ENCODE measurements around the gene GOLGA1.

GOLGA1 gene

GRCh38 chr9:124897570-124898460, 43.1 kb downstream of the GOLGA1 start:
- H3K27me3 ChIP-seq (ENCODE audit: low read depth, low read length) = no peaks in the 10 kb centered on the region
- peaks cover 27 to 55% of the 10 kb centered on the region in 2 donors for H3K36me3 ChIP-seq (ENCODE audit: control insufficient read depth in 1 of 2, insufficient read depth in 2 of 2, low read length in 2 of 2)
- no peaks in the 10 kb centered on the region for H3K9me3 ChIP-seq (ENCODE audit: control insufficient read depth in 1 of 2, low read length in 2 of 2)
- no peak overlapping the region for H3K27ac ChIP-seq (ENCODE audit: low read length)
- H3K4me3 ChIP-seq (ENCODE audit: low read depth in 1 of 2, low read length in 2 of 2) = no peak overlapping the region
- H3K4me1 ChIP-seq (ENCODE audit: control insufficient read depth in 1 of 2, insufficient read depth in 2 of 2, low read length in 2 of 2) = no peaks in the 10 kb centered on the region

- Histone ChIP-seq H3K9me3 (ENCODE audit: control insufficient read depth in 1 of 2, low read length in 2 of 2) (no peaks in the 10 kb centered on the region), H3K36me3 (ENCODE audit: control insufficient read depth in 1 of 2, insufficient read depth in 2 of 2, low read length in 2 of 2) (peaks cover 35 to 58% of the 10 kb centered on the region in 2 donors), H3K27me3 (ENCODE audit: low read depth, low read length) (no peaks in the 10 kb centered on the region), H3K4me3 (ENCODE audit: low read depth in 1 of 2, low read length in 2 of 2) (no peak overlapping the region), H3K4me1 (ENCODE audit: control insufficient read depth in 1 of 2, insufficient read depth in 2 of 2, low read length in 2 of 2) (no peaks in the 10 kb centered on the region), H3K27ac (ENCODE audit: low read length) (no peak overlapping the region)
These were observed 46.1 kb downstream of the GOLGA1 start for GRCh38 chr9:124894741-124895170.

- H3K27me3 ChIP-seq (ENCODE audit: low read depth, low read length) = no peaks in the 10 kb centered on the region
- no peaks in the 10 kb centered on the region for H3K9me3 ChIP-seq (ENCODE audit: control insufficient read depth in 1 of 2, low read length in 2 of 2)
- H3K27ac ChIP-seq (ENCODE audit: low read length) = no peak overlapping the region
- H3K4me1 ChIP-seq (ENCODE audit: control insufficient read depth in 1 of 2, insufficient read depth in 2 of 2, low read length in 2 of 2) = no peaks in the 10 kb centered on the region
- H3K4me3 ChIP-seq (ENCODE audit: low read depth in 1 of 2, low read length in 2 of 2) = no peak overlapping the region
- H3K36me3 ChIP-seq (ENCODE audit: control insufficient read depth in 1 of 2, insufficient read depth in 2 of 2, low read length in 2 of 2) = peaks cover 35 to 58% of the 10 kb centered on the region in 2 donors
These were observed 46.7 kb downstream of the GOLGA1 start for GRCh38 chr9:124894035-124894740.

- peaks cover 44 to 69% of the 10 kb centered on the region in 2 donors for H3K36me3 ChIP-seq (ENCODE audit: control insufficient read depth in 1 of 2, insufficient read depth in 2 of 2, low read length in 2 of 2)
- H3K4me1 ChIP-seq (ENCODE audit: control insufficient read depth in 1 of 2, insufficient read depth in 2 of 2, low read length in 2 of 2) = no peaks in the 10 kb centered on the region
- H3K27ac ChIP-seq (ENCODE audit: low read length) = no peak overlapping the region
- no peaks in the 10 kb centered on the region for H3K9me3 ChIP-seq (ENCODE audit: control insufficient read depth in 1 of 2, low read length in 2 of 2)
- H3K4me3 ChIP-seq (ENCODE audit: low read depth in 1 of 2, low read length in 2 of 2) = no peak overlapping the region
- H3K27me3 ChIP-seq (ENCODE audit: low read depth, low read length) = no peaks in the 10 kb centered on the region
These were observed 50.7 kb downstream of the GOLGA1 start for GRCh38 chr9:124890179-124890578.

- Histone ChIP-seq H3K4me3 (ENCODE audit: low read depth in 1 of 2, low read length in 2 of 2) (no peak overlapping the region), H3K27ac (ENCODE audit: low read length) (no peak overlapping the region), H3K4me1 (ENCODE audit: control insufficient read depth in 1 of 2, insufficient read depth in 2 of 2, low read length in 2 of 2) (no peaks in the 10 kb centered on the region), H3K36me3 (ENCODE audit: control insufficient read depth in 1 of 2, insufficient read depth in 2 of 2, low read length in 2 of 2) (peaks cover 48 to 78% of the 10 kb centered on the region in 2 donors), H3K27me3 (ENCODE audit: low read depth, low read length) (no peaks in the 10 kb centered on the region), H3K9me3 (ENCODE audit: control insufficient read depth in 1 of 2, low read length in 2 of 2) (no peaks in the 10 kb centered on the region)
These were observed 51.9 kb downstream of the GOLGA1 start for GRCh38 chr9:124889006-124889405.

- H3K9me3 ChIP-seq (ENCODE audit: control insufficient read depth in 1 of 2, low read length in 2 of 2) = no peaks in the 10 kb centered on the region
- H3K27me3 ChIP-seq (ENCODE audit: low read depth, low read length) = no peaks in the 10 kb centered on the region
- no peak overlapping the region for H3K4me3 ChIP-seq (ENCODE audit: low read depth in 1 of 2, low read length in 2 of 2)
- no peak overlapping the region for H3K27ac ChIP-seq (ENCODE audit: low read length)
- H3K36me3 ChIP-seq (ENCODE audit: control insufficient read depth in 1 of 2, insufficient read depth in 2 of 2, low read length in 2 of 2) = peaks cover 44 to 69% of the 10 kb centered on the region in 2 donors
- no peaks in the 10 kb centered on the region for H3K4me1 ChIP-seq (ENCODE audit: control insufficient read depth in 1 of 2, insufficient read depth in 2 of 2, low read length in 2 of 2)
These were observed 53.1 kb downstream of the GOLGA1 start for GRCh38 chr9:124887832-124888231.

GRCh38 chr9:124886866-124887492, 53.9 kb downstream of the GOLGA1 start:
- Histone ChIP-seq H3K36me3 (ENCODE audit: control insufficient read depth in 1 of 2, insufficient read depth in 2 of 2, low read length in 2 of 2) (peaks cover 44 to 77% of the 10 kb centered on the region in 2 donors), H3K27ac (ENCODE audit: low read length) (no peak overlapping the region), H3K9me3 (ENCODE audit: control insufficient read depth in 1 of 2, low read length in 2 of 2) (no peaks in the 10 kb centered on the region)

GRCh38 chr9:124886461-124886860, 54.4 kb downstream of the GOLGA1 start:
- no peak overlapping the region for H3K4me3 ChIP-seq (ENCODE audit: low read depth in 1 of 2, low read length in 2 of 2)
- no peaks in the 10 kb centered on the region for H3K27me3 ChIP-seq (ENCODE audit: low read depth, low read length)
- no peak overlapping the region for H3K27ac ChIP-seq (ENCODE audit: low read length)
- peaks cover 49 to 82% of the 10 kb centered on the region in 2 donors for H3K36me3 ChIP-seq (ENCODE audit: control insufficient read depth in 1 of 2, insufficient read depth in 2 of 2, low read length in 2 of 2)
- no peaks in the 10 kb centered on the region for H3K4me1 ChIP-seq (ENCODE audit: control insufficient read depth in 1 of 2, insufficient read depth in 2 of 2, low read length in 2 of 2)
- no peaks in the 10 kb centered on the region for H3K9me3 ChIP-seq (ENCODE audit: control insufficient read depth in 1 of 2, low read length in 2 of 2)

More at GRCh38 chr9:124886866-124887492, 53.9 kb downstream of the GOLGA1 start:
- Histone ChIP-seq H3K4me1 (ENCODE audit: control insufficient read depth in 1 of 2, insufficient read depth in 2 of 2, low read length in 2 of 2) (no peaks in the 10 kb centered on the region), H3K4me3 (ENCODE audit: low read depth in 1 of 2, low read length in 2 of 2) (no peak overlapping the region), H3K27me3 (ENCODE audit: low read depth, low read length) (no peaks in the 10 kb centered on the region)

- Histone ChIP-seq H3K4me3 (ENCODE audit: low read depth in 1 of 2, low read length in 2 of 2) (no peak overlapping the region), H3K27me3 (ENCODE audit: low read depth, low read length) (no peaks in the 10 kb centered on the region), H3K4me1 (ENCODE audit: control insufficient read depth in 1 of 2, insufficient read depth in 2 of 2, low read length in 2 of 2) (no peaks in the 10 kb centered on the region), H3K36me3 (ENCODE audit: control insufficient read depth in 1 of 2, insufficient read depth in 2 of 2, low read length in 2 of 2) (peaks cover 49 to 84% of the 10 kb centered on the region in 2 donors), H3K27ac (ENCODE audit: low read length) (no peak overlapping the region), H3K9me3 (ENCODE audit: control insufficient read depth in 1 of 2, low read length in 2 of 2) (no peaks in the 10 kb centered on the region)
These were observed 55.3 kb downstream of the GOLGA1 start for GRCh38 chr9:124885551-124885950.

GRCh38 chr9:124884376-124884775, 56.5 kb downstream of the GOLGA1 start:
- Histone ChIP-seq H3K27ac (ENCODE audit: low read length) (no peak overlapping the region), H3K27me3 (ENCODE audit: low read depth, low read length) (no peaks in the 10 kb centered on the region), H3K9me3 (ENCODE audit: control insufficient read depth in 1 of 2, low read length in 2 of 2) (no peaks in the 10 kb centered on the region), H3K4me1 (ENCODE audit: control insufficient read depth in 1 of 2, insufficient read depth in 2 of 2, low read length in 2 of 2) (no peaks in the 10 kb centered on the region), H3K36me3 (ENCODE audit: control insufficient read depth in 1 of 2, insufficient read depth in 2 of 2, low read length in 2 of 2) (peaks cover 51 to 82% of the 10 kb centered on the region in 2 donors), H3K4me3 (ENCODE audit: low read depth in 1 of 2, low read length in 2 of 2) (no peak overlapping the region)

GRCh38 chr9:124882231-124882630, 58.7 kb downstream of the GOLGA1 start:
- Histone ChIP-seq H3K27ac (ENCODE audit: low read length) (no peak overlapping the region), H3K4me3 (ENCODE audit: low read depth in 1 of 2, low read length in 2 of 2) (no peak overlapping the region), H3K36me3 (ENCODE audit: control insufficient read depth in 1 of 2, insufficient read depth in 2 of 2, low read length in 2 of 2) (peaks cover 58 to 82% of the 10 kb centered on the region in 2 donors), H3K9me3 (ENCODE audit: control insufficient read depth in 1 of 2, low read length in 2 of 2) (no peaks in the 10 kb centered on the region), H3K27me3 (ENCODE audit: low read depth, low read length) (no peaks in the 10 kb centered on the region), H3K4me1 (ENCODE audit: control insufficient read depth in 1 of 2, insufficient read depth in 2 of 2, low read length in 2 of 2) (no peaks in the 10 kb centered on the region)

Measured in muscle layer of duodenum (tissue), 2 donors.